Chondrocyte (in vitro differentiated cells): Measurements from ENCODE around the gene RXYLT1. TPM values are rescaled to one million over a fixed set of nuclear protein-coding genes. Genes with fewer than 3 reads are reported as not detected.

Source experiments
- DNase-seq: peaks from one replicate; pipeline ENCODE4 v3.0.0; 2021; ENCODE audit warnings: mixed read lengths, low spot score
- H3K27ac Mint-ChIP-seq: one replicate; pipeline ENCODE4 v1.8.0; 2021; ENCODE audit warnings: mild to moderate bottlenecking, moderate library complexity, mixed read lengths; ENCODE audit not compliant: unreplicated experiment
- H3K27me3 Mint-ChIP-seq: 2 replicates; pipeline ENCODE4 v1.8.0; 2021; ENCODE audit warnings: low read depth, mixed read lengths
- H3K36me3 Mint-ChIP-seq: 2 replicates; pipeline ENCODE4 v1.8.0; 2021; ENCODE audit warnings: low read depth, mixed read lengths
- H3K4me1 Mint-ChIP-seq: 2 replicates; pipeline ENCODE4 v1.8.0; 2021; ENCODE audit warnings: low read depth, mild to moderate bottlenecking, mixed read lengths
- H3K4me3 Mint-ChIP-seq: one replicate; pipeline ENCODE4 v1.8.0; 2021; ENCODE audit warnings: mild to moderate bottlenecking, moderate library complexity, mixed read lengths; ENCODE audit not compliant: unreplicated experiment
- H3K9me3 Mint-ChIP-seq: 2 replicates; pipeline ENCODE4 v1.8.0; 2021; ENCODE audit warnings: low read depth, mixed read lengths
- total RNA-seq: library from RNA; stranded (reverse); gene quantifications from 3 replicates; pipeline ENCODE4 v1.2.1, GENCODE V29; 2021
- TF ChIP-seq, protein P1 (sequence below): fragments of 200-600 bp; sonication (generic); IDR thresholded peaks from 2 replicates; pipeline ENCODE4 v1.5.0; 2021; ENCODE audit warnings: antibody characterized with exemption, mild to moderate bottlenecking, moderate library complexity

RXYLT1 gene
- total RNA-seq, 1 donor from 2014 or later = 14.4 TPM

- H3K36me3 Mint-ChIP-seq = peaks cover 2% of the 10 kb centered on the region
- TF ChIP-seq, protein P1, sequence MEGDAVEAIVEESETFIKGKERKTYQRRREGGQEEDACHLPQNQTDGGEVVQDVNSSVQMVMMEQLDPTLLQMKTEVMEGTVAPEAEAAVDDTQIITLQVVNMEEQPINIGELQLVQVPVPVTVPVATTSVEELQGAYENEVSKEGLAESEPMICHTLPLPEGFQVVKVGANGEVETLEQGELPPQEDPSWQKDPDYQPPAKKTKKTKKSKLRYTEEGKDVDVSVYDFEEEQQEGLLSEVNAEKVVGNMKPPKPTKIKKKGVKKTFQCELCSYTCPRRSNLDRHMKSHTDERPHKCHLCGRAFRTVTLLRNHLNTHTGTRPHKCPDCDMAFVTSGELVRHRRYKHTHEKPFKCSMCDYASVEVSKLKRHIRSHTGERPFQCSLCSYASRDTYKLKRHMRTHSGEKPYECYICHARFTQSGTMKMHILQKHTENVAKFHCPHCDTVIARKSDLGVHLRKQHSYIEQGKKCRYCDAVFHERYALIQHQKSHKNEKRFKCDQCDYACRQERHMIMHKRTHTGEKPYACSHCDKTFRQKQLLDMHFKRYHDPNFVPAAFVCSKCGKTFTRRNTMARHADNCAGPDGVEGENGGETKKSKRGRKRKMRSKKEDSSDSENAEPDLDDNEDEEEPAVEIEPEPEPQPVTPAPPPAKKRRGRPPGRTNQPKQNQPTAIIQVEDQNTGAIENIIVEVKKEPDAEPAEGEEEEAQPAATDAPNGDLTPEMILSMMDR = no peak
Measured at GRCh38 chr12:63843254-63843720, 63.6 kb downstream of the RXYLT1 start.

DNA sequence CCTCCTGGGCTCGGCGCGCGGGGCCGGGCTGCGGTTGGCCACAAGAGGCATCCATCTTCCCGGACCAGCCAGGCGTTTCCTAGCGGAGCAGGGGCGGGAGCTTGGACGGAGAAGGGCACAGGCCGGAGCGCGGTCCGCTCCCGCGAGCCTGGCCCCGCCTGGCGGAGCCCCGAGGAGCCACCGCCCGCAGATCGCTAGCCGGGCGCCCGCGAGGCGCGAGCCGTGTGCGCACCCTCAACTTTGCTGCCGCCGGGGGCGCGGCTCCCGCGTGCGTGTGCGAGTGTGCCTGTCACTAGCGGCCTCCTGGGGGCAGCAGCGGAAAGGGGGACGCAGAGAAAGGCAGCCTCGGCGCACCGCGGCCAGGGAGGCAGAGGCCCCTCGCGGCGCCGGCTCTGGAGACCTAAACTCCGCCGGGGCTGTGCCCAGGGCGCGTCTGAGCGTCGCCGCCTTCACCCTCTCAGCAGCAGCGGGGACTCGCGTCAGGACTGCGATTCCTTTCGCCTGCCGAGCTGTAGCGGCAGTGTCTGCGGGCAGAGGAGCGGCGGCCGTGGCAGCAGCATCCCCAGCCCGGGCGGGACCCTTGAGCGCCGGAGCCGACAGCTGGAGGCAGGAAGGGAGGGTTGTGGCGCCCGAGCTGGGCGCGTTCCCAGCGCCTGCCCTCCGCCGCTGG is 64.1 kb downstream of the RXYLT1 start:
- DNase-seq = peak; percentile 95
- TF ChIP-seq, protein P1 = peak; percentile 97
- peaks cover 2% of the 10 kb centered on the region for H3K27me3 Mint-ChIP-seq
- peak overlapping the region; percentile 75 for H3K4me3 Mint-ChIP-seq
- peaks cover 2% of the 10 kb centered on the region for H3K36me3 Mint-ChIP-seq
- peaks cover 31% of the 10 kb centered on the region for H3K4me1 Mint-ChIP-seq
- H3K9me3 Mint-ChIP-seq = no peaks in the 10 kb centered on the region
- H3K27ac Mint-ChIP-seq = peak overlapping the region; percentile 54

More at GRCh38 chr12:63843254-63843720, 63.6 kb downstream of the RXYLT1 start:
- DNase-seq = no peak
- Mint-ChIP-seq H3K4me1 (peaks cover 26% of the 10 kb centered on the region), H3K4me3 (peak overlapping the region; percentile 75), H3K27ac (peak overlapping the region; percentile 3), H3K27me3 (peaks cover 2% of the 10 kb centered on the region), H3K9me3 (no peaks in the 10 kb centered on the region)

- peaks cover 2% of the 10 kb centered on the region for H3K36me3 Mint-ChIP-seq
- H3K4me1 Mint-ChIP-seq = peaks cover 37% of the 10 kb centered on the region
- TF ChIP-seq, protein P1 = no peak
Measured at GRCh38 chr12:63844391-63845341, 65.0 kb downstream of the RXYLT1 start, which contains the start of gene SRGAP1. SRGAP1 (plus strand) TSS chr12:63844700; CDS start chr12:63844817, 117 bp downstream.

DNA sequence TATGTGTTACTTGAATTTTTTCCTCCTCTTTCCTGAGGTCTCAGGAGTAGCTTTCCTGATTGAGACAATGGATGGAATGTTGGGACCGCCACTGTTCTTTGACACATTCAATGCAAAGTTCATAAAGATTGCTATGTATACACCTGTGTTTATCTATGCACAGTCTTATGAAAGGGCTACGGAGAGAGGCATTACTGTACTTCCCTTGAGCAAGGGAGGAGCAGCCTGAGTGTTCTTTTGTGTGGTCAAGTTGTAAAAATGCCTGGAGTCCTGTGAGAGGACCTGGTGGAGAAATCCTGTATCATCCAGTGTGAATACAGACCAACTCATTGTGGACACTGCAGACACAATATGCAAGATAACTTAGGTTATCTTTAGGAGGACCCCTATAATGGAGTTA is 66.0 kb downstream of the RXYLT1 start:
- H3K4me1 Mint-ChIP-seq = peaks cover 39% of the 10 kb centered on the region
- H3K4me3 Mint-ChIP-seq = peak overlapping the region; percentile 100
- peaks cover 2% of the 10 kb centered on the region for H3K36me3 Mint-ChIP-seq
- H3K27ac Mint-ChIP-seq = no peak overlapping the region
- DNase-seq = no peak
- no peaks in the 10 kb centered on the region for H3K9me3 Mint-ChIP-seq
- TF ChIP-seq, protein P1 = no peak
- H3K27me3 Mint-ChIP-seq = no peaks in the 10 kb centered on the region

More at GRCh38 chr12:63844391-63845341, 65.0 kb downstream of the RXYLT1 start, which contains the start of gene SRGAP1:
- no peak for DNase-seq
- H3K27me3 Mint-ChIP-seq = no peaks in the 10 kb centered on the region
- H3K9me3 Mint-ChIP-seq = no peaks in the 10 kb centered on the region
- H3K4me3 Mint-ChIP-seq = peak within 1 kb of the TSS; percentile 100
- peak within 1 kb of the TSS; percentile 96 for H3K27ac Mint-ChIP-seq
